GM23338 (cell line): ENCODE results near the gene C19orf18. TPM values are rescaled to one million over a fixed set of nuclear protein-coding genes. Genes with fewer than 3 reads are reported as not detected.

Experiments
- ATAC-seq: fragments of 200-7000 bp; cut with Tn5 transposase; 3 replicates; pipeline ENCODE4 v1.9.1; 2020
- DNase-seq: peaks from one replicate; pipeline ENCODE4 v3.0.0-alpha.2; 2015; ENCODE audit warnings: low spot score
- H2AFZ ChIP-seq: fragments of 200-600 bp; sonication (generic); 2 replicates; pipeline ENCODE4 v1.8.0; 2016; ENCODE audit warnings: antibody characterized with exemption, mild to moderate bottlenecking, moderate library complexity
- H3F3A ChIP-seq: fragments of 200-600 bp; sonication (generic); replicated peaks from 2 replicates; pipeline ENCODE4 v1.8.0; 2017; ENCODE audit warnings: antibody characterized with exemption, mixed run types, low read depth
- H3K27ac ChIP-seq: fragments of 200-600 bp; sonication (generic); 2 replicates; pipeline ENCODE4 v1.6.1; 2016; ENCODE audit warnings: low read depth
- H3K27me3 ChIP-seq: fragments of 200-600 bp; sonication (generic); 2 replicates; pipeline ENCODE4 v1.8.0; 2016; ENCODE audit warnings: mild to moderate bottlenecking, mixed run types, moderate library complexity; ENCODE audit not compliant: insufficient read depth
- H3K36me3 ChIP-seq: fragments of 200-600 bp; sonication (generic); 2 replicates; pipeline ENCODE4 v1.8.0; 2016; ENCODE audit warnings: mild to moderate bottlenecking; ENCODE audit not compliant: insufficient read depth
- H3K4me1 ChIP-seq: fragments of 200-600 bp; sonication (generic); 2 replicates; pipeline ENCODE4 v1.8.0; 2016; ENCODE audit warnings: mild to moderate bottlenecking, moderate library complexity; ENCODE audit not compliant: insufficient read depth
- H3K4me2 ChIP-seq: fragments of 200-600 bp; sonication (generic); 2 replicates; pipeline ENCODE4 v1.7.1; 2017; ENCODE audit warnings: mixed run types
- H3K4me3 ChIP-seq: fragments of 200-600 bp; sonication (generic); 2 replicates; pipeline ENCODE4 v1.6.1; 2016; ENCODE audit warnings: mixed run types
- H3K79me2 ChIP-seq: fragments of 200-600 bp; sonication (generic); replicated peaks from 2 replicates; pipeline ENCODE4 v1.8.0; 2017; ENCODE audit warnings: mild to moderate bottlenecking; ENCODE audit not compliant: insufficient read depth
- H3K9me2 ChIP-seq: fragments of 200-600 bp; sonication (generic); 2 replicates; pipeline ENCODE4 v1.8.0; 2017; ENCODE audit not compliant: insufficient read depth
- H4K20me1 ChIP-seq: fragments of 200-600 bp; sonication (generic); replicated peaks from 2 replicates; pipeline ENCODE4 v1.8.0; 2017; ENCODE audit warnings: mild to moderate bottlenecking; ENCODE audit not compliant: insufficient read depth
- H3K27ac Mint-ChIP-seq: 2 replicates; pipeline ENCODE4 v1.8.0; 2020; ENCODE audit warnings: inconsistent platforms, mild to moderate bottlenecking, moderate library complexity, mixed read lengths
- H3K27me3 Mint-ChIP-seq: 3 replicates; pipeline ENCODE4 v1.8.0; 2022; ENCODE audit warnings: low read depth, mild to moderate bottlenecking, moderate library complexity, mixed read lengths, inconsistent platforms; ENCODE audit not compliant: insufficient read depth, poor library complexity
- H3K36me3 Mint-ChIP-seq: 3 replicates; pipeline ENCODE4 v1.8.0; 2021; ENCODE audit warnings: low read depth, mild to moderate bottlenecking, inconsistent platforms, moderate library complexity, mixed read lengths
- H3K4me1 Mint-ChIP-seq: 3 replicates; pipeline ENCODE4 v1.8.0; 2020; ENCODE audit warnings: mild to moderate bottlenecking, inconsistent platforms, mixed read lengths
- H3K4me3 Mint-ChIP-seq: 3 replicates; pipeline ENCODE4 v1.8.0; 2021; ENCODE audit warnings: moderate library complexity, mild to moderate bottlenecking, inconsistent platforms, mixed read lengths
- H3K9me3 Mint-ChIP-seq: 3 replicates; pipeline ENCODE4 v1.8.0; 2020; ENCODE audit warnings: moderate library complexity, mild to moderate bottlenecking, inconsistent platforms, mixed read lengths
- CREB1 ChIP-seq: fragments of 250-450 bp; sonication (Bioruptor Pico); IDR thresholded peaks from 2 replicates; pipeline ENCODE4 v1.5.0; 2020; ENCODE audit warnings: low read depth, mild to moderate bottlenecking, moderate library complexity
- EZH2 ChIP-seq: fragments of 200-600 bp; sonication (generic); IDR thresholded peaks from one replicate; pipeline ENCODE4 v1.8.0; 2017; ENCODE audit warnings: antibody characterized with exemption, mild to moderate bottlenecking, low read depth; ENCODE audit not compliant: unreplicated experiment
- EZH2phosphoT487 ChIP-seq: fragments of 200-600 bp; sonication (generic); IDR thresholded peaks from one replicate; pipeline ENCODE4 v1.8.1; 2018; ENCODE audit warnings: antibody characterized with exemption; ENCODE audit not compliant: unreplicated experiment
- JUNB ChIP-seq: IDR thresholded peaks from one replicate; pipeline ENCODE4 v1.6.1; 2016; ENCODE audit warnings: antibody characterized with exemption; ENCODE audit not compliant: unreplicated experiment
- NANOG ChIP-seq: IDR thresholded peaks from 2 replicates; pipeline ENCODE4 v1.6.1; 2016; ENCODE audit warnings: antibody characterized with exemption, borderline replicate concordance
- POLR2AphosphoS5 ChIP-seq: IDR thresholded peaks from 2 replicates; pipeline ENCODE4 v1.6.1; 2016; ENCODE audit warnings: antibody characterized with exemption, low read depth
- STAT1 ChIP-seq: IDR thresholded peaks from one replicate; pipeline ENCODE4 v1.6.1; 2016; ENCODE audit warnings: antibody characterized with exemption; ENCODE audit not compliant: unreplicated experiment
- ZNF331 ChIP-seq: fragments of 250-450 bp; sonication (Bioruptor Pico); IDR thresholded peaks from 2 replicates; pipeline ENCODE4 v1.5.0; 2020; ENCODE audit warnings: low read depth, mild to moderate bottlenecking, moderate library complexity
- polyA plus RNA-seq: library from polyadenylated mRNA; unstranded; fragments of >200 nt; fragmentation: Nextera tagmentation; extraction: Ambion mirVana; gene quantifications from 2 replicates; pipeline ENCODE4 v1.2.1, GENCODE V29; 2016
- total RNA-seq: library from RNA; depleted of rRNA; stranded (reverse); fragments of >200 nt; shearing (Covaris generic); gene quantifications from 2 replicates; pipeline ENCODE4 v1.2.3, GENCODE V29; 2014
- TF ChIP-seq, protein P1 (sequence below): IDR thresholded peaks from 2 replicates; pipeline ENCODE4 v1.6.1; 2016; ENCODE audit warnings: antibody characterized with exemption
- TF ChIP-seq, protein P2 (sequence below): IDR thresholded peaks from one replicate; pipeline ENCODE4 v1.6.1; 2018; ENCODE audit warnings: antibody characterized with exemption; ENCODE audit not compliant: unreplicated experiment
- TF ChIP-seq, protein P3 (sequence below): fragments of 250-450 bp; sonication (Bioruptor Pico); IDR thresholded peaks from 2 replicates; pipeline ENCODE4 v1.5.0; 2020; ENCODE audit warnings: mild to moderate bottlenecking, moderate library complexity
- TF ChIP-seq, protein P4 (sequence below), 2 experiments: fragments of 200-600 bp in 1 of 2; sonication (generic) in 1 of 2; conservative IDR thresholded peaks; 2 replicates each; pipeline versions ENCODE4 v1.5.1 to v1.6.1; 2016 to 2017; ENCODE audit warnings: antibody characterized with exemption in 2 of 2, low read depth in 2 of 2, mild to moderate bottlenecking in 2 of 2, moderate library complexity in 1 of 2

Gene C19orf18
- total and polyA plus RNA-seq, 2 experiments from 2014 or later: 1.0 TPM; not detected in 1

DNA sequence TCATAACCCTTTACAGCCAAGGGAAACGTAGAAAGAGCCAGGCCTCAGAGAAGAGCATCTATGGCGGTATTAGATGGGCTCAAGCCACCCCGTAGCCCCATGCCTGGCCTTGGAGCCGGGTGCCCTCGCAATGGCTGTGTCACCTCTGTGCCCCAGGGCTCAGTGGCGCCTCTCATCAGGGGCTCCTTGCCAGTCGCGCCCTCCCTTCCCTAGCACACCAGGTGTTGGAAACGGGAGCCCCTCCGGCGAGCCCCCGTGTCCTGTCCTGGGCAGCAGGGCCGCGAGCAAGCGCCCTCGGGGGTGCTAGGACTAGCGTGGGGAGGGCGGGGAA is 27.3 kb downstream of the C19orf18 start (continued):
- TF ChIP-seq, protein P1, sequence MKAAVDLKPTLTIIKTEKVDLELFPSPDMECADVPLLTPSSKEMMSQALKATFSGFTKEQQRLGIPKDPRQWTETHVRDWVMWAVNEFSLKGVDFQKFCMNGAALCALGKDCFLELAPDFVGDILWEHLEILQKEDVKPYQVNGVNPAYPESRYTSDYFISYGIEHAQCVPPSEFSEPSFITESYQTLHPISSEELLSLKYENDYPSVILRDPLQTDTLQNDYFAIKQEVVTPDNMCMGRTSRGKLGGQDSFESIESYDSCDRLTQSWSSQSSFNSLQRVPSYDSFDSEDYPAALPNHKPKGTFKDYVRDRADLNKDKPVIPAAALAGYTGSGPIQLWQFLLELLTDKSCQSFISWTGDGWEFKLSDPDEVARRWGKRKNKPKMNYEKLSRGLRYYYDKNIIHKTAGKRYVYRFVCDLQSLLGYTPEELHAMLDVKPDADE: no peak
- TF ChIP-seq ZNF331 (CRISPR knock-in tag): no peak
- TF ChIP-seq STAT1: no peak
- TF ChIP-seq POLR2AphosphoS5: no peak
- no peak for TF ChIP-seq EZH2
- no peak for TF ChIP-seq EZH2phosphoT487
- TF ChIP-seq, protein P2, sequence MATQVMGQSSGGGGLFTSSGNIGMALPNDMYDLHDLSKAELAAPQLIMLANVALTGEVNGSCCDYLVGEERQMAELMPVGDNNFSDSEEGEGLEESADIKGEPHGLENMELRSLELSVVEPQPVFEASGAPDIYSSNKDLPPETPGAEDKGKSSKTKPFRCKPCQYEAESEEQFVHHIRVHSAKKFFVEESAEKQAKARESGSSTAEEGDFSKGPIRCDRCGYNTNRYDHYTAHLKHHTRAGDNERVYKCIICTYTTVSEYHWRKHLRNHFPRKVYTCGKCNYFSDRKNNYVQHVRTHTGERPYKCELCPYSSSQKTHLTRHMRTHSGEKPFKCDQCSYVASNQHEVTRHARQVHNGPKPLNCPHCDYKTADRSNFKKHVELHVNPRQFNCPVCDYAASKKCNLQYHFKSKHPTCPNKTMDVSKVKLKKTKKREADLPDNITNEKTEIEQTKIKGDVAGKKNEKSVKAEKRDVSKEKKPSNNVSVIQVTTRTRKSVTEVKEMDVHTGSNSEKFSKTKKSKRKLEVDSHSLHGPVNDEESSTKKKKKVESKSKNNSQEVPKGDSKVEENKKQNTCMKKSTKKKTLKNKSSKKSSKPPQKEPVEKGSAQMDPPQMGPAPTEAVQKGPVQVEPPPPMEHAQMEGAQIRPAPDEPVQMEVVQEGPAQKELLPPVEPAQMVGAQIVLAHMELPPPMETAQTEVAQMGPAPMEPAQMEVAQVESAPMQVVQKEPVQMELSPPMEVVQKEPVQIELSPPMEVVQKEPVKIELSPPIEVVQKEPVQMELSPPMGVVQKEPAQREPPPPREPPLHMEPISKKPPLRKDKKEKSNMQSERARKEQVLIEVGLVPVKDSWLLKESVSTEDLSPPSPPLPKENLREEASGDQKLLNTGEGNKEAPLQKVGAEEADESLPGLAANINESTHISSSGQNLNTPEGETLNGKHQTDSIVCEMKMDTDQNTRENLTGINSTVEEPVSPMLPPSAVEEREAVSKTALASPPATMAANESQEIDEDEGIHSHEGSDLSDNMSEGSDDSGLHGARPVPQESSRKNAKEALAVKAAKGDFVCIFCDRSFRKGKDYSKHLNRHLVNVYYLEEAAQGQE: no peak

DNA sequence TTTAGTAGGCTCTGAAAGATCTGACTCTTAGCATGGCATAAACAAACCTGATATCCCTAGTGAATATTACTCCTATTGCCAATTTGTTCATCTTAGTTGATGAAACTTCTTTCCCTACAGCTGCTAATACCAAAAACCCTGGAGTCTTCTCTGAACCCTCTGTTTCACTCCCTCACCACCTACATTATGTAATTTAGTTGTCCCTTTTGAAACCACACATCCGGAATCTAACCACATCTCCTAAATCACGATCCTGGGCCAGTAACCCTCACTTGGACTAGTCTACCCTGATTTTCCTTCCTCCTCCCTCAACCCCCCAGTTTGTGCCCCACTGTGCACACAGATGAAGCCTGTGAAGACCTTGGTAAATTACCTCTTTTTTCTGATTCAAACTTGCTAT is 28.0 kb downstream of the C19orf18 start:
- DNase-seq (no peak), ATAC-seq (no peak)
- Mint-ChIP-seq H3K9me3 (peaks cover 25% of the 10 kb centered on the region), H3K4me1 (peaks cover 12% of the 10 kb centered on the region), H3K27ac (no peak overlapping the region; the same call in 1 of the 2 replicates), H3K27me3 (peaks cover 10% of the 10 kb centered on the region), H3K36me3 (peaks cover 44% of the 10 kb centered on the region), H3K4me3 (peak overlapping the region; percentile 97)
- no peak overlapping the region for H3K27ac ChIP-seq
- no peak overlapping the region for H2AFZ ChIP-seq
- peaks cover 9% of the 10 kb centered on the region; the same call in 1 of the 2 replicates for H3K36me3 ChIP-seq
- H3F3A ChIP-seq: no peaks in the 10 kb centered on the region
- no peaks in the 10 kb centered on the region for H3K27me3 ChIP-seq
- H3K79me2 ChIP-seq: peaks cover 53% of the 10 kb centered on the region
- peak overlapping the region; percentile 98 for H3K4me3 ChIP-seq
- peaks cover 21% of the 10 kb centered on the region for H4K20me1 ChIP-seq
- H3K4me2 ChIP-seq: peak overlapping the region; percentile 100
- 0 out of 2 replicates have a peak, but pooled peaks cover under 1% of the 10 kb centered on the region for H3K9me2 ChIP-seq
- H3K4me1 ChIP-seq: peaks cover 8% of the 10 kb centered on the region
- TF ChIP-seq, protein P3, sequence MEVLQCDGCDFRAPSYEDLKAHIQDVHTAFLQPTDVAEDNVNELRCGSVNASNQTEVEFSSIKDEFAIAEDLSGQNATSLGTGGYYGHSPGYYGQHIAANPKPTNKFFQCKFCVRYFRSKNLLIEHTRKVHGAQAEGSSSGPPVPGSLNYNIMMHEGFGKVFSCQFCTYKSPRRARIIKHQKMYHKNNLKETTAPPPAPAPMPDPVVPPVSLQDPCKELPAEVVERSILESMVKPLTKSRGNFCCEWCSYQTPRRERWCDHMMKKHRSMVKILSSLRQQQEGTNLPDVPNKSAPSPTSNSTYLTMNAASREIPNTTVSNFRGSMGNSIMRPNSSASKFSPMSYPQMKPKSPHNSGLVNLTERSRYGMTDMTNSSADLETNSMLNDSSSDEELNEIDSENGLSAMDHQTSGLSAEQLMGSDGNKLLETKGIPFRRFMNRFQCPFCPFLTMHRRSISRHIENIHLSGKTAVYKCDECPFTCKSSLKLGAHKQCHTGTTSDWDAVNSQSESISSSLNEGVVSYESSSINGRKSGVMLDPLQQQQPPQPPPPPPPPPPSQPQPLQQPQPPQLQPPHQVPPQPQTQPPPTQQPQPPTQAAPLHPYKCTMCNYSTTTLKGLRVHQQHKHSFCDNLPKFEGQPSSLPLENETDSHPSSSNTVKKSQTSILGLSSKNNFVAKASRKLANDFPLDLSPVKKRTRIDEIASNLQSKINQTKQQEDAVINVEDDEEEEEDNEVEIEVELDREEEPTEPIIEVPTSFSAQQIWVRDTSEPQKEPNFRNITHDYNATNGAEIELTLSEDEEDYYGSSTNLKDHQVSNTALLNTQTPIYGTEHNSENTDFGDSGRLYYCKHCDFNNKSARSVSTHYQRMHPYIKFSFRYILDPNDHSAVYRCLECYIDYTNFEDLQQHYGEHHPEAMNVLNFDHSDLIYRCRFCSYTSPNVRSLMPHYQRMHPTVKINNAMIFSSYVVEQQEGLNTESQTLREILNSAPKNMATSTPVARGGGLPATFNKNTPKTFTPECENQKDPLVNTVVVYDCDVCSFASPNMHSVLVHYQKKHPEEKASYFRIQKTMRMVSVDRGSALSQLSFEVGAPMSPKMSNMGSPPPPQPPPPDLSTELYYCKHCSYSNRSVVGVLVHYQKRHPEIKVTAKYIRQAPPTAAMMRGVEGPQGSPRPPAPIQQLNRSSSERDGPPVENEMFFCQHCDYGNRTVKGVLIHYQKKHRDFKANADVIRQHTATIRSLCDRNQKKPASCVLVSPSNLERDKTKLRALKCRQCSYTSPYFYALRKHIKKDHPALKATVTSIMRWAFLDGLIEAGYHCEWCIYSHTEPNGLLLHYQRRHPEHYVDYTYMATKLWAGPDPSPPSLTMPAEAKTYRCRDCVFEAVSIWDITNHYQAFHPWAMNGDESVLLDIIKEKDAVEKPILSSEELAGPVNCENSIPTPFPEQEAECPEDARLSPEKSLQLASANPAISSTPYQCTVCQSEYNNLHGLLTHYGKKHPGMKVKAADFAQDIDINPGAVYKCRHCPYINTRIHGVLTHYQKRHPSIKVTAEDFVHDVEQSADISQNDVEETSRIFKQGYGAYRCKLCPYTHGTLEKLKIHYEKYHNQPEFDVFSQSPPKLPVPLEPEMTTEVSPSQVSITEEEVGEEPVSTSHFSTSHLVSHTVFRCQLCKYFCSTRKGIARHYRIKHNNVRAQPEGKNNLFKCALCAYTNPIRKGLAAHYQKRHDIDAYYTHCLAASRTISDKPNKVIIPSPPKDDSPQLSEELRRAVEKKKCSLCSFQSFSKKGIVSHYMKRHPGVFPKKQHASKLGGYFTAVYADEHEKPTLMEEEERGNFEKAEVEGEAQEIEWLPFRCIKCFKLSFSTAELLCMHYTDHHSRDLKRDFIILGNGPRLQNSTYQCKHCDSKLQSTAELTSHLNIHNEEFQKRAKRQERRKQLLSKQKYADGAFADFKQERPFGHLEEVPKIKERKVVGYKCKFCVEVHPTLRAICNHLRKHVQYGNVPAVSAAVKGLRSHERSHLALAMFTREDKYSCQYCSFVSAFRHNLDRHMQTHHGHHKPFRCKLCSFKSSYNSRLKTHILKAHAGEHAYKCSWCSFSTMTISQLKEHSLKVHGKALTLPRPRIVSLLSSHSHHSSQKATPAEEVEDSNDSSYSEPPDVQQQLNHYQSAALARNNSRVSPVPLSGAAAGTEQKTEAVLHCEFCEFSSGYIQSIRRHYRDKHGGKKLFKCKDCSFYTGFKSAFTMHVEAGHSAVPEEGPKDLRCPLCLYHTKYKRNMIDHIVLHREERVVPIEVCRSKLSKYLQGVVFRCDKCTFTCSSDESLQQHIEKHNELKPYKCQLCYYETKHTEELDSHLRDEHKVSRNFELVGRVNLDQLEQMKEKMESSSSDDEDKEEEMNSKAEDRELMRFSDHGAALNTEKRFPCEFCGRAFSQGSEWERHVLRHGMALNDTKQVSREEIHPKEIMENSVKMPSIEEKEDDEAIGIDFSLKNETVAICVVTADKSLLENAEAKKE (CRISPR knock-in tag): no peak
- TF ChIP-seq, protein P1: no peak
- TF ChIP-seq NANOG (no peak), JUNB (no peak), CREB1 (no peak), EZH2 (no peak), EZH2phosphoT487 (no peak)
- TF ChIP-seq, protein P4, sequence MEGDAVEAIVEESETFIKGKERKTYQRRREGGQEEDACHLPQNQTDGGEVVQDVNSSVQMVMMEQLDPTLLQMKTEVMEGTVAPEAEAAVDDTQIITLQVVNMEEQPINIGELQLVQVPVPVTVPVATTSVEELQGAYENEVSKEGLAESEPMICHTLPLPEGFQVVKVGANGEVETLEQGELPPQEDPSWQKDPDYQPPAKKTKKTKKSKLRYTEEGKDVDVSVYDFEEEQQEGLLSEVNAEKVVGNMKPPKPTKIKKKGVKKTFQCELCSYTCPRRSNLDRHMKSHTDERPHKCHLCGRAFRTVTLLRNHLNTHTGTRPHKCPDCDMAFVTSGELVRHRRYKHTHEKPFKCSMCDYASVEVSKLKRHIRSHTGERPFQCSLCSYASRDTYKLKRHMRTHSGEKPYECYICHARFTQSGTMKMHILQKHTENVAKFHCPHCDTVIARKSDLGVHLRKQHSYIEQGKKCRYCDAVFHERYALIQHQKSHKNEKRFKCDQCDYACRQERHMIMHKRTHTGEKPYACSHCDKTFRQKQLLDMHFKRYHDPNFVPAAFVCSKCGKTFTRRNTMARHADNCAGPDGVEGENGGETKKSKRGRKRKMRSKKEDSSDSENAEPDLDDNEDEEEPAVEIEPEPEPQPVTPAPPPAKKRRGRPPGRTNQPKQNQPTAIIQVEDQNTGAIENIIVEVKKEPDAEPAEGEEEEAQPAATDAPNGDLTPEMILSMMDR (conservative IDR thresholded peaks at IDR 0.05; ENCODE audit: low read depth in 2 of 2): no peak
